Chondrocyte (in vitro differentiated cells): ENCODE measurements around the gene DDRGK1. TPM values are rescaled to one million over a fixed set of nuclear protein-coding genes. Genes with fewer than 3 reads are reported as not detected.
A peak's percentile ranks its signal among the peaks of the same experiment; 100 is the strongest.
"Not testable (repeated sequence)": the region's sequence is repeated elsewhere in the genome, so short reads cannot be mapped to it uniquely, and the experiment has no call there.

Experiments used
- DNase-seq: peaks from one replicate; pipeline ENCODE4 v3.0.0; 2021; ENCODE audit warnings: mixed read lengths, low spot score
- H3K27ac Mint-ChIP-seq: one replicate; pipeline ENCODE4 v1.8.0; 2021; ENCODE audit warnings: mild to moderate bottlenecking, moderate library complexity, mixed read lengths; ENCODE audit not compliant: unreplicated experiment
- H3K27me3 Mint-ChIP-seq: 2 replicates; pipeline ENCODE4 v1.8.0; 2021; ENCODE audit warnings: low read depth, mixed read lengths
- H3K36me3 Mint-ChIP-seq: 2 replicates; pipeline ENCODE4 v1.8.0; 2021; ENCODE audit warnings: low read depth, mixed read lengths
- H3K4me1 Mint-ChIP-seq: 2 replicates; pipeline ENCODE4 v1.8.0; 2021; ENCODE audit warnings: low read depth, mild to moderate bottlenecking, mixed read lengths
- H3K4me3 Mint-ChIP-seq: one replicate; pipeline ENCODE4 v1.8.0; 2021; ENCODE audit warnings: mild to moderate bottlenecking, moderate library complexity, mixed read lengths; ENCODE audit not compliant: unreplicated experiment
- H3K9me3 Mint-ChIP-seq: 2 replicates; pipeline ENCODE4 v1.8.0; 2021; ENCODE audit warnings: low read depth, mixed read lengths
- total RNA-seq: library from RNA; stranded (reverse); gene quantifications from 3 replicates; pipeline ENCODE4 v1.2.1, GENCODE V29; 2021
- TF ChIP-seq, protein P1 (sequence below): fragments of 200-600 bp; sonication (generic); IDR thresholded peaks from 2 replicates; pipeline ENCODE4 v1.5.0; 2021; ENCODE audit warnings: antibody characterized with exemption, mild to moderate bottlenecking, moderate library complexity

Gene DDRGK1
- total RNA-seq, 1 donor from 2014 or later, result 62.6 TPM

DNA sequence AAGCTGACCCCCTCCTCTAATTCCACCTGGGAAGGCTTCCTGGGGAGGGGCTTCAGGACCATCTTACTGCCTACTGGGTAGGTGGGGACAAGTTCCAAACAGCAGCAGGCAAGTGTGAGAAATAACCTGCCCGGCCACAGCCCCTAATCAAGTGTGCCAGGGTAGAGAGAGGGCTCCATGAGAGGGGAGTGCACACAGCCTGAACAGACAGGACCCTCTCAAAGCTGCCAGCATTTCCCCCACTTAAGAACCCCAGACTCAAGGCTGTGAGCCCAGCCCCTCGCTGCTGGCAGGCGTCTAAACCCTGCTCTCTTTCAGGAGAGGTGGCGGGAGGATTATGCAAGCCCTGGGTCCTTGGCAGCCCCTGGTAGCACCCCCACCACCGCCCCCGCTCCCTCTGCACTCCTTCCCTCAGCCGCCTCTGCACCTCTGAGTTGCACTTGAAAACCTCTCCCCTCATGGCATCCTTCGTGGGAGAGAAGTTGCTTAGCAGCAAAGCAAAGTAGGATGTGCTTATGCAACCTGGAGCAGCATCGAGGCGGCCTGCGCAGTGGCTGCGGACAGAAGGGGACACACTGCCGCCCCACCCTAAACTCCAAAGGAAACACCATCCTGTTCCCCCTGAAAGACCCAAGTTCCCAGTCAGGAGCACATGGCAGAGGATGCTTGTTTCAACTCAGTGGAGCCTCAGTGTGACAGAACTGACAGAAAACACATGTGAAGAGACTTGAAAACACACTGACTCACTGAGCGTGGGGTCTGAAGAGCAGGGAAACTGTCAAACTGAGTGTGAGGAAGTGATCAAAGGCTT lies 10.5 kb downstream of the DDRGK1 start:
- H3K4me3 Mint-ChIP-seq, result no peak overlapping the region
- peaks cover 41% of the 10 kb centered on the region for H3K36me3 Mint-ChIP-seq
- H3K27ac Mint-ChIP-seq, result no peak overlapping the region
- no peaks in the 10 kb centered on the region for H3K9me3 Mint-ChIP-seq
- no peaks in the 10 kb centered on the region for H3K4me1 Mint-ChIP-seq
- H3K27me3 Mint-ChIP-seq, result no peaks in the 10 kb centered on the region
- no peak for DNase-seq
- TF ChIP-seq, protein P1, sequence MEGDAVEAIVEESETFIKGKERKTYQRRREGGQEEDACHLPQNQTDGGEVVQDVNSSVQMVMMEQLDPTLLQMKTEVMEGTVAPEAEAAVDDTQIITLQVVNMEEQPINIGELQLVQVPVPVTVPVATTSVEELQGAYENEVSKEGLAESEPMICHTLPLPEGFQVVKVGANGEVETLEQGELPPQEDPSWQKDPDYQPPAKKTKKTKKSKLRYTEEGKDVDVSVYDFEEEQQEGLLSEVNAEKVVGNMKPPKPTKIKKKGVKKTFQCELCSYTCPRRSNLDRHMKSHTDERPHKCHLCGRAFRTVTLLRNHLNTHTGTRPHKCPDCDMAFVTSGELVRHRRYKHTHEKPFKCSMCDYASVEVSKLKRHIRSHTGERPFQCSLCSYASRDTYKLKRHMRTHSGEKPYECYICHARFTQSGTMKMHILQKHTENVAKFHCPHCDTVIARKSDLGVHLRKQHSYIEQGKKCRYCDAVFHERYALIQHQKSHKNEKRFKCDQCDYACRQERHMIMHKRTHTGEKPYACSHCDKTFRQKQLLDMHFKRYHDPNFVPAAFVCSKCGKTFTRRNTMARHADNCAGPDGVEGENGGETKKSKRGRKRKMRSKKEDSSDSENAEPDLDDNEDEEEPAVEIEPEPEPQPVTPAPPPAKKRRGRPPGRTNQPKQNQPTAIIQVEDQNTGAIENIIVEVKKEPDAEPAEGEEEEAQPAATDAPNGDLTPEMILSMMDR, result no peak

DNA sequence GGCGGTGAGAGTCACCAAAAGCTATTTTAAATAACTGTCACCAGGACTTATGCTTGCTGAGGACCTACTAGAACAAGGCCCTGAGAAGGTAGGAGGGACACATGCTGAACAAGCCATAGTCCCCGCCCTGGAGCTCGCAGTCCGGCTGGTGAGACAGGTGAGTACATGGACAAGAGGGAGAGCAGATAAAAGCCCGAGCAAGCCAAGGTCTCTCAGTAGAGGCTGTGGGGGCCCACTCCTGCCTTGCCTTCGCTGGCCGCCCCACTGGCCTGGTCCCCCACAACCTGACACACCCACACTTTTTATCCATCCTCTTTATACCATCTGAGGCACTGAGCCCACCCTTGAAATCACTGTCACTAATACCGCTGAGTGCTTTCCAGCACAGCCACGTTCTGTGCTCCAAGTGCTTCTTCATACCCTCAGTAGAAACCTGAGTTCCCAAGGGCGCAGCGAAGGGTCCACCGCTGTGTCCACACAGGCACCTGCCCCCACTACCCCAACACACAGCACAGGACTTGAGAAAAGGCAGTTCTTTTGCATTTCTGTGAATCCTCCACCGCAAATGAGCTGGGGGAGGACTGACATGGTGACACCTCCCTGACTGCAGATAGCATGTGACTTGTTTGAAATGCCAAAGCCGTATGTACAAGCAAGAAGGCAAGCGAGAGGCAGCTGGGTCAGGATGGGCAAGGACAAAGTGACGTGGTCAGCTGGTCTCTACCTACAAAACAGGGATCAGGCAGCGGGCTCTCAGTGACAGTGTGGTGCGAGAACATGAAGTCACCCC lies 12.1 kb downstream of the DDRGK1 start:
- H3K36me3 Mint-ChIP-seq, result peaks cover 36% of the 10 kb centered on the region
- H3K27ac Mint-ChIP-seq, result no peak overlapping the region
- H3K4me1 Mint-ChIP-seq, result no peaks in the 10 kb centered on the region
- TF ChIP-seq, protein P1, result no peak
- no peak for DNase-seq
- H3K4me3 Mint-ChIP-seq, result no peak overlapping the region
- H3K9me3 Mint-ChIP-seq, result no peaks in the 10 kb centered on the region
- H3K27me3 Mint-ChIP-seq, result no peaks in the 10 kb centered on the region

DNA sequence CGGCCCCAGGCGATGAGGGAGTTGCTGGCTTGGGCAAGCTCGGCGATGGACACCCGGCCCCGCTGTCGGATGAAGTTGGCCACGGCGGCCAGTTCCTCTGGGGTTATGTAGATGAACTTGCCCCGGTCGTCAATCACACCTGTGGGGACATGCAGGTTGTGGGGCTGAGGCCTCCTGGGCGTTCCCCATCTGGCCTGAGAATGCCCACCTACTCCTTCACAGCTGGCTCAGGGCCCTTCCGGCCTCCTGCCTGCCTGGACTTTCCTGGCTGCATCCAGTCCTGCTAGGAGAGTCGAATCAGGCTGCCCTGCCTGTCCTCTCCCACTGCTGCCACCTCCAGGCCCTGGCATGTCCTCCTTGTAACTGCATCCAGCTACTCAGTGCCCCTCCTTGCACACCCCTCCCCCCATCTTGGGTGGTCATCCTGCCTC lies 13.8 kb downstream of the DDRGK1 start:
- Mint-ChIP-seq H3K27ac (no peak overlapping the region), H3K4me1 (no peaks in the 10 kb centered on the region), H3K9me3 (no peaks in the 10 kb centered on the region), H3K36me3 (peaks cover 32% of the 10 kb centered on the region), H3K27me3 (no peaks in the 10 kb centered on the region), H3K4me3 (no peak overlapping the region)
- DNase-seq, result no peak
- TF ChIP-seq, protein P1, result no peak

DNA sequence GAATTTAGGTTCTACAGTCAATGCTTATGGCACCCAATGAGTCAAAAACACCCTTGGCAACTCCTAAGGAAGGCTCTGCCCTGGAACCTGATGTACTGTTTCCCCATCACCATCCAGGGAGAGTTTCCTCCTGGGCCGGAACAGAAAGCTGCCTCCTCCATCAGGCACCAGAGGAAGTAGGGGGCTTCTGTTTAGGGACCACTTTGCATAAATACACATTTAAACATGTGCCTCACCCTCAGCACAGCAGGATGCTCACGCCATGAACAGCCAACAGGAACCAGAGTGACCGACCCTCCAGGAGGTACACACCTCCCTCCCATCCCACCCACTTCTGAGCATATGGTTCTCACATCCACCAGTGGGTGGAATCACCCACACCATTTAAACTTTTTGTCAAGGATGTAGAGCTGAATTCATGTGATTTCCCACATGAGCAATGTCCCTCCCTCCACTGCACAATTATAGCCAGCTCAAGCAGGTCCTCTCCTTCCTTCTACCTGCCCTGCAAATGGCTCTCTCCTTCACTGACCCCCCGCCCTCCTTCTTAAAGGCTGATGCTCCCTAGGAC lies 14.8 kb downstream of the DDRGK1 start:
- Mint-ChIP-seq H3K36me3 (peaks cover 25% of the 10 kb centered on the region), H3K27ac (no peak overlapping the region), H3K4me1 (no peaks in the 10 kb centered on the region), H3K4me3 (no peak overlapping the region), H3K9me3 (no peaks in the 10 kb centered on the region), H3K27me3 (no peaks in the 10 kb centered on the region)
- TF ChIP-seq, protein P1, result no peak
- DNase-seq, result no peak

DNA sequence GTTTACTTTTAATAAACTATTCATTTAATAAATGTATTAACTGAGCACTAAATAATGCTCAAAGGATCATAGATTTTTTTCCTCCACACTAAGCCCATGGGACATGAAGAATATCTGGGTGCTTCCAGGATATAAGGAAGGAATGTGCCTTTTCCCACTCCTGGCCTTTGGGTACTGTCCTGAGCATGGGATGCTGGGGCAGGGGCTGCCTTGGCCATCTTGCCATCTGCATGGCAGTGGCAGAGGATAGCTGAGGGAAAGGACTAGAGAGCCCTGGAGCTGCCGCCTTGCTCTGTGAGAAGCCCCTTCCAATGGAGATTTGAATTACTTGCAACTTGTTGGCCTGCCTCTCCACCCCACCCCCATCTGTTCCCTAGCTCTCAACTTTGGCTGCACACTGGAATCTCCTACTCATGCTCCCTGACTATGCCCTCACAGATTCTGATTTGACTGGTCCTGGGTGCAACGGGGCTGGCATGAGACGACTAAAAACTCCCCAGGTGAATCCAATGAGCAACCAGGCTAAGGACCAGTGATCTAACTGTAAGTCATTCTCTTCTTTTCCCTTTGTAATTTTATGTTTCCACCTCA lies 15.6 kb downstream of the DDRGK1 start:
- TF ChIP-seq, protein P1, result no peak
- Mint-ChIP-seq H3K36me3 (peaks cover 22% of the 10 kb centered on the region), H3K9me3 (no peaks in the 10 kb centered on the region), H3K4me1 (no peaks in the 10 kb centered on the region), H3K27ac (peak overlapping the region; percentile 10), H3K27me3 (no peaks in the 10 kb centered on the region), H3K4me3 (no peak overlapping the region)
- DNase-seq, result no peak

DNA sequence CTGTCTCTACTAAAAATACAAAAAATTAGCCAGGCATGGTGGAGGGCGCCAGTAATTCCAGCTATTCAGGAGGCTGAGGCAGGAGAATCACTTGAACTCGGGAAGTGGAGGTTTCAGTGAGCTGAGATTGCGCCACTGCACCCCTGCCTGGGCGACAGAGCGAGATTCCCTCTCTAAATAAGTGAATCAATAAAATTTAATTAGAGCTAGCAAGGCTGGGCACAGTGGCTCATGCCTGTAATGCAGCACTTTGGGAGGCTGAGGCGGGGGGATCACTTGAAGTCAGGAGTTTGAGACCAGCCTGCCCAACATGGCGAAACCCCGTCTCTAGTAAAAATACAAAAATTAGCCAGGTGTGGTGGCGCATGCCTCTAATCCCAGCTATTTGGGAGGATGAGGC lies 16.6 kb downstream of the DDRGK1 start:
- H3K9me3 Mint-ChIP-seq, H3K27me3 Mint-ChIP-seq, DNase-seq, H3K27ac Mint-ChIP-seq, H3K4me1 Mint-ChIP-seq, H3K4me3 Mint-ChIP-seq: not testable (repeated sequence)
- peaks cover 21% of the 10 kb centered on the region for H3K36me3 Mint-ChIP-seq
